Fibroblast of skin of right biceps (primary cell): Measurements from ENCODE around the gene CAMK2D.

Experiments used
- DNase-seq: peaks from one replicate; pipeline ENCODE4 v3.0.0-alpha.2; 2013

The CAMK2D gene

DNA sequence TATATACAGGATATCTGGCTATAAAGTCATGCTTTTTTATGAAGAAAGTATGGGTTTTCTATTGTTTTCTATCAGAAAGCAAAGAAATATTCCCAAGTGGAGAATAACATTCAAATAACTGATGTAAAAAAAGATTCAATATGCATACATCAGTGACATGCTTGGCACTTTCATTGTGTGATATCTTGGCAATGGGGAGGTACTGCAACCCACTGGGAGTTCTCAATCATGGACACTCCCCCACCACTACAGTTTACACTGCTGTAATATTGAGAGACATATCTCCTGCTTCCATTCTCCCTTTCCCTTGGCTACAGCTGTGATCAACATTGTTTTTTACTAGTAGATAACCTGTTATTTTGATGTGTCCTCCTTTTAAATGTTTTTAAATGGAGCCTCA, 257.8 kb downstream of the CAMK2D start:
- DNase-seq: no peak

GRCh38 chr4:113502906-113503305, 258.6 kb downstream of the CAMK2D start:
- no peak for DNase-seq

GRCh38 chr4:113502476-113502875, 259.1 kb downstream of the CAMK2D start:
- peak; percentile 37 for DNase-seq

GRCh38 chr4:113500424-113500823, 261.1 kb downstream of the CAMK2D start:
- DNase-seq: no peak

DNA sequence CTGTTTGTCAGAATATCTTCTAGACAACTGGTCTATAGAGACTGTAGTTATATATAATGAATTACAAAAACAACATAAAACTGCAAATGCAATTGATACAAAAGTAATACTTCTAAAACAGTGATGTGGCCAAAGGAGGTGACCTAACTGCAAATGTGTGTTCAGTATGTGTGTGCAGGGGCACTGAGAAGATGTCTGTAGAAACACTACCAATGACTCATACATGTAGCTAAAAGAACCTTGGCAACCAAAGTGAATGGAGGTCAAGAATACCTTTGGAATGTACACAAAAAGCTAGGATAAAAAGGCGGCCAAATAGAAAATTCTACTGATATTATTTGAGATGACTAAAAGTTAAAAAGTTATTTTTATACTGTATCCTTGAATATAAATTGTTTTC, 261.8 kb downstream of the CAMK2D start:
- DNase-seq: peak; percentile 82

- DNase-seq: no peak
Measured at GRCh38 chr4:113499166-113499565, 262.4 kb downstream of the CAMK2D start.

- DNase-seq: no peak
Measured at GRCh38 chr4:113497154-113497884, 264.2 kb downstream of the CAMK2D start.

DNA sequence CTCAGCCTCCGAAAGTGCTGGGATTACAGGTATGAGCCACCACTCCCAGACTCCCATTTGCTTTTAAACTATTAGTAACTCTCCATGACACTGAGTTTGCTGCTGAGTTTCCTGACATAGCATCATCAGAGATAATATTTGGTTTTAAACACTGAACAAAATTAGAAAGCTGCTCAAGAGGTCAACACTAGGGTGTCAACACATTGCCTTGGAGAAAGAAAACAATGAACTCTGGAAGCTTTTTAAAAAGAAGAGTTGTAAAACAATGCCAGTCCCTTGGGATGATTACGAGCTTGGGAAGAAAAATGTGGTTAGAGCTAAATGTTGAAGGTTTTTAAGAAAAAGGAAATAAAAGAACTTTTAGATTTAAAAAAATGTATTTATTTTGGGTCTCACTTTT, 264.8 kb downstream of the CAMK2D start:
- no peak for DNase-seq

- no peak for DNase-seq
Measured at GRCh38 chr4:113495790-113496189, 265.7 kb downstream of the CAMK2D start.

- DNase-seq: no peak
Measured at GRCh38 chr4:113483131-113483530, 278.4 kb downstream of the CAMK2D start.

DNA sequence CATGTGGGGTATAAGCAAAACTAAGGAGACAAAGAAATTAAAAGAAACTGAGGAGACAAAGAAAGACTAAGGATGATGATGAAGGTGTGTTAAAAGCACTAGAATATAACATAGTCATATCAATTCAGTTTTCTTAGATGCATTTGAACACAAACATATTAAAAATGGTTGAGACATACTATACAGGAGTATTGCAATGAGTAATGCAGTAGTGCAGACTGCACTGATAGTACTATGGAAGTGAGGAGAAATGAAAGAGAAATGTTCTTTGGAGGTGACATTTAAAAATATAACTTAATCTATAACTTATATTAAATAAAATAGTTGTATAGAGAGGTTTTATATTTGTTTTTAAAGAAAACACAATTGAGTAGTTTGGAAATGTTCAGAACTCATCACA, 279.2 kb downstream of the CAMK2D start:
- no peak for DNase-seq

DNA sequence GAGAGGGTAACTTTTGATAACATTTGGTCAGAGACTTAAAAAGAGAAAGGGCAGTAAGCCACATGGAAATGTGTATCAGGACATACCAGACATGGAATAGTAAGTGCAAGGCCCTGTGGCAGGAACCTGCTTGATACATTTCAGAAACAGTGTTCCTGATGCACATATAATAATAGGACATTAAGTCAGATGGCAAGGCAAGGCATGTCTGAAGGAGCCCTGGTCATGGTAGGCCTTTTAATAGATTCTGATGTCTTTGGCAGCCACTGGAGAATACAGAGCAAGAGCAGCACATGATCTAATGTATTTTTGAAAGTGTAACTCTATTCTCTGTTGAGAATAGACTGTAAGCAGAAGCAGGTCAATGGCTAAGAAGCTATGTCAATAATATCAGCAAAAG, 279.7 kb downstream of the CAMK2D start:
- no peak for DNase-seq

- DNase-seq: no peak
Measured at GRCh38 chr4:113480109-113480508, 281.4 kb downstream of the CAMK2D start.

- DNase-seq: no peak
Measured at GRCh38 chr4:113478032-113478431, 283.5 kb downstream of the CAMK2D start.

- peak; percentile 46 for DNase-seq
Measured at GRCh38 chr4:113476800-113477199, 284.7 kb downstream of the CAMK2D start.

- peak; percentile 92 for DNase-seq
Measured at GRCh38 chr4:113474017-113474416, 287.5 kb downstream of the CAMK2D start.

DNA sequence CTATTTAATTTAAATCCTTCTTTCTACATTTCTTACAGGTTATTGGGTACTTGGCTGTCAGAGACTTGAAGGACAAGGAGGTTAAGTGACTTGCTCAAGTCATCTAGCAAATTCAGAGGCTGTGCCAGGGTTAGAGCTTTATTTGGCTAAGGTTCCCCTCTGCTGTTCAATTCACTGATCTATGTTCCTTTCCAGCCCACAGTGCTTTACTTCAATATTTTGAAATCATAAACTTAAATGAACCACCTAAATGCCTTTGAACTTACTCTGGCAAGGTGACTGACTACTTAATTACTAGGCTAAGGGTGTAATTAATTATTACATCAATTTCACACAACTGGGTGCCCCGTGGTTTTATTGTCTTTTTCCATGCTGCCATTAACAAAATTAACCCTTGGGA, 288.7 kb downstream of the CAMK2D start:
- DNase-seq: no peak

DNA sequence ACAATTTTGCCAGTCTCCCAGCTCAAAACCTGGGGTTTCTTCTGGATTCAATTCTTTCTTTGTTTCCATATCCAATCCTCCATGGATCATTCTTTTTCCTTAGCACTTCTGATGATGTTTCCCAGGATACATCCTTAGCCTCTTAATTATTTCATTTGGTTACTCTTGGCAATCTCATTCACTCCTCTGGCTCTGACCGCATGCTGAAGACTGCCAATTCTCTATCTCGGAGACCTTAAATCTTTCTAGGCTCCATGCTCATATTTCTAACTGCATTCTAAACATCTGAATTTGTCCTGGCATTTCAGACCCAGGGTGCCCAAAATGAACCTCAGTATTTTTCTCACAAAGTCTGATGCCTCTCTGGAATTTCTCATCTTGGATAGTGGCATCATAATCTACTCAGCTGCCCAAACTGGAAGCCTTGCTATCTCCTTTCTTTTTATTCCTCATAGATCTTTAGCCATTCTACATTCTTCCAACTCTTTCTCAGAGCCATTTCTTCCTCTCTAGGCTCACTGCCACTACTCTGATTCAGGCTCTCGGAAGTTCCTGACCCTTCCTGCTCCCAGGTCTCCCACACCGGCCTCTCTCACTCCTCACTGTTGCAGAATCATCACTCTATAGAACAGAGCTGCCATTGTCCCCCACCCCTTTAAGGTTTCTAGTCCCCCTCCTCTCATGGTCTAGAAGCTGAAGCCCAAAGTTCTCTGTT, 290.2 kb downstream of the CAMK2D start:
- DNase-seq: peak; percentile 30

- no peak for DNase-seq
Measured at GRCh38 chr4:113469926-113470325, 291.6 kb downstream of the CAMK2D start.

DNA sequence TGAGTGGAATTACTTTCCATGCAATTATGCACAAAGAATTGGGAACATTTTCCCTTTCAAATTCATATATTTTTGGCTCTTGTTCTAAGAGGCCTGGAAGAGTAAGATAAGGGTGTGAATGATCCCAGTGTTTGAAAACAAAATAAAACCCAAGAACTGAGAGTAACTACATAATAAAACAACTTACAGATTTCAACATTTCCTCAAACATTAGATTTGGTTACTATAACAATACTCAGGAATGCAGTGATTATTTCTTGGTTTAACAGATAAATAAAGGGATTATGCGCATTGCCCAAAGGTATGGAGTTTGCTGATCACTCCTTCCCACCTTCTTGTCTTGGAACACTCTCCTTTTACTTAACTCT, 292.5 kb downstream of the CAMK2D start:
- peak; percentile 6 for DNase-seq

GRCh38 chr4:113468165-113469022, 293.1 kb downstream of the CAMK2D start:
- DNase-seq: peak; percentile 100

GRCh38 chr4:113467581-113467980, 294.0 kb downstream of the CAMK2D start:
- DNase-seq: peak; percentile 68

DNA sequence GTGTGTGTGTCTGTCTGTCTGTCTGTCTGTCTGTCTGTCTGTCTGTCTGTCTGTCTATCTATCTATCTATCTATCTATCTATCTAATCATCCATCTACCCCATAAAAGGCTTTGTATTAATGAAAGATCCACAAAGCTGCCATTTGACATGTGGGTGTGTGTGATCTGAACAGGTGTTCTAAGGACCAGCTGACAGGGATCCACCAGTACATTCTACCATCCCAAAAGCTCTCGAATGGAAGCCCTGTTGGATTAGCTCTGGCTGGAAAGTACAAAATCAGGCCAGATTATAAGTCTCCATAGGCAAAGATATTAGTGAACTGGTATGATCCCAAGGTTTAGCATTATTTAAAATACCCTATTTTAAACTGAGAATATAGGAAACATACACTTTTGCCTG, 299.3 kb downstream of the CAMK2D start:
- no peak for DNase-seq

DNA sequence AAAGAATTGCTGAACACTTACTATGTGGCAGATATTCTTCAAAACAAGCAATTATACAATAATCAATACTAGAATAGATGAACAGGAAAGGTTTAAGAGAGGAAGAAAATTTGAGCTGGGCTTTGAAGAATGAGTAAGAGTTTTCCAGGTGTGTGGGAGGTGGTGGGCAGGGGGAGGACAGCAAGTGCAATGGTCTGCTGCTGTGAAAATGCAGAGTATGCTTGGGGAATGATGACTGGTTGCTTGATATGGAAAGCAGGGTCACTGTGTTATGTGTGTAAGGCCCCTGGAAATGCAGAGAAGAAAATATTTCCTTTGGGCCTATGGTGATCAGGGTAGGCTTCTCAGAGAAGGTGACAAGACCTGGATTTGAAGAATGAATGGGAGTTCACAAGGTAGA, 300.3 kb downstream of the CAMK2D start:
- no peak for DNase-seq
